Limb (tissue), 2 donors: ENCODE data around the gene JAZF1.
A peak's percentile ranks its signal among the peaks of the same experiment; 100 is the strongest.

ENCODE experiments used
- DNase-seq, 2 donors: peaks; one replicate each; pipeline ENCODE4 v3.0.0-alpha.2; 2016; ENCODE audit errors: extremely low spot score in 2 of 2

The JAZF1 gene

DNA sequence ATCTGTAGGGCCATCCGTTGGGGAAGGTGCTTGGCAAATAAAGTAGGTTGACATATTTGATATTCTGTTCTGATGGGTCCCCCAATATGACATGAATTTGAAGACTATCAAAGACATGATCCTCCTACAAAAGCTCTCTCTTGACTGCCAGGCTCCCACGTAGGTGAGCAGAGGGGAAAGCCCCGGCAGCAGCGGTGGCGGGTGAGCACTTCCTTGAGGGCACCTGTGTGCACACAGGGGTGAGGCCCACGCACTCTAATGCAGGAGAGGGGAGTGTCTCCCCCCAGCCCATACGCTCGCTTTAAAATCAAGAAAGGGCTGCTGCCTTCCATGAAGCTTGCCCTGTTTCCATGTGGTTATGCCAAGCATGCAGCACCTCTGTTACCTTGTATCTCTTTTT is 340.3 kb downstream of the JAZF1 start:
- DNase-seq: no peak

GRCh38 chr7:27839099-27839498 is 341.5 kb downstream of the JAZF1 start:
- no peak for DNase-seq

- no peak for DNase-seq
Measured at GRCh38 chr7:27836536-27836935, 344.1 kb downstream of the JAZF1 start.

DNA sequence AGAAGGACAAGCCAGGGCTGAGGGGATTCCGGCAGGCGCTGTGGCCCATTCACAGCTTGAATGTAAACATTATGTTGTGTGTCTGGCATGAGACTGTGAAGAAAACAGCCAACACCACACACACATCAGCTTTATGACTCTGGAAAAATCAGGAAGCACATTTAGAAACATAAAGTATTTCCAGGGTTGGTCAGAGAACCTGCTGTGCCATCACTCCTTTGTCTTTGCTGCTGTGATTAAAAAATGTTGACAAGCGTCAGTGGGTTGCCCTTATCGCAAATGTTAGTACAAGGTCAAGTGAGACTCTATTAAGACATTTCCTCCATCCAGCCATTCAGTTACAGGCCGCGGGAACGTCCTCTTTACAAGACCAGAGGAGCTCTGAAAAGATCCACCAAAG is 345.2 kb downstream of the JAZF1 start:
- no peak for DNase-seq

DNA sequence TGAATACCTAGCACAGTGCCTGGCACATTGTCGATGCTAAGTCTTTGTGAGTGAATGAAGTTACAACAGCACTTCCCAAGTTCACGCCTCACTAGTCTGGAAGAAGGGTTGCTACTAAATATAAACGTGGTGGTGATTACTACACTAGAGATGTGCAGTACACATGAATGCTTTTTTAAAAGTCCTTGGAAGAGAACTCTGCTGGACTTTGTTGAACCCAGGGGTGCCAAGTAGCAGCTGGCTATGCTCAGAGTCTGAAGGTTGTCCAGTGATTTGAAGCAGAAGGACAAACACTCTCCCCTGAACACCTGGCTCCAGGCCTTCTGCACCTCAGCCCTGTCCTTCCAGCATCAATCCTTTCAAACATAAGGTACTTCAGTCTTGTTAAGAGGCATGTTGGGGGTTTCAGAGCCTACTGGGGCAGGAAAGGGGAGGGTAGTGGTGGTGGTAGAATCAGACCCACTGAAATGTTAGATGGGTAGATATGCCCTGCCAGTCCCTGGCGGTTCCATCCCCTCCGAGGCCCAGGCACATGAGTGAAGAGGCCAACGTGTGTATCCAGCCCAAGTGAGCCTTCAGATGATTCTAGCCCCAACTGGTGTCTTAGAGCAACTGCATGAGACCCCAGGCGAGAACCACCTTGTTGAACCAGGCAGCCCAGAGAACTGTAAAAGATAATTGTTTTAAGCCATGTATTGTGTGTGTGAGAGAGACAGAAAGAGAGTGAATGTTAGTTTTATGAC is 346.2 kb downstream of the JAZF1 start:
- DNase-seq: no peak

- no peak for DNase-seq
Measured at GRCh38 chr7:27826357-27826756, 354.2 kb downstream of the JAZF1 start.

DNA sequence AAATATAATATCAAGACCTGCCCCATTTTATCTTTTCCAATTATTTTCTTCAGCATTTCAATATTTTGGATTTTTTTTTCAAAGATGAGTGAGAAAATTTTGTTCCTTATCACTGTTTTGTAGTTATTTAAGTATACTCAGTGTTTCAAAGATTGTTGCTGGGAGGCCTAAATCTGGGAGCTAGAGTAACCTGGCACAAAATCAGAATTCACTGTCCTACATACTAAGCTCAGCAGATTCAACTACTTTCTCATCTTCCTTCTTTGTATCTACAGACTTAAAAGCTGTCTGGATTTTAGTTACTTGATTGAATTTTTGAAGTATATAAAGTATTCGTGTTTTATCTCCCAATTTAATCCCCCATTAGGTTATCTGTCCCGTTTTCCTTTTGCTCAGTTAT is 354.7 kb downstream of the JAZF1 start:
- no peak for DNase-seq

GRCh38 chr7:27822245-27822644 is 358.4 kb downstream of the JAZF1 start:
- DNase-seq: no peak

DNA sequence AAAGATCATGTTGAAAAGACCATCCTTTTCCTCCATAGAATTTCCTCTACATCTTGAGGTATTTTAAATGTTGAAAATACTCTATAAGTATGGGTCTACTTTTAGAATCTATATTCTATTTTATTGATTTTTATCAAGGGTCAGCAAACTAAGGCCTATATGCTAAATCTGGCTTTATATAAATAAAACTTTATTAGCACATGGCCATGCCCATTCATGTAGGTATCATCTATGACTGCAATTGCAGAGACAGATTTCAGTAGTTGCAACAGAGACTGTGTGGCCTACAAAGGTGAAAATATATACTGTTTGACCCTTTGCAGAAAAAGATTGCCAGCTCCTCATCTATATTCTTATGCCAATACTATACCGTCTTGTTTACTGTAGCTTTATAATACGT is 367.9 kb downstream of the JAZF1 start:
- no peak for DNase-seq

GRCh38 chr7:27810186-27810585 is 370.4 kb downstream of the JAZF1 start:
- DNase-seq: no peak

GRCh38 chr7:27808626-27809025 is 372.0 kb downstream of the JAZF1 start:
- no peak for DNase-seq

DNA sequence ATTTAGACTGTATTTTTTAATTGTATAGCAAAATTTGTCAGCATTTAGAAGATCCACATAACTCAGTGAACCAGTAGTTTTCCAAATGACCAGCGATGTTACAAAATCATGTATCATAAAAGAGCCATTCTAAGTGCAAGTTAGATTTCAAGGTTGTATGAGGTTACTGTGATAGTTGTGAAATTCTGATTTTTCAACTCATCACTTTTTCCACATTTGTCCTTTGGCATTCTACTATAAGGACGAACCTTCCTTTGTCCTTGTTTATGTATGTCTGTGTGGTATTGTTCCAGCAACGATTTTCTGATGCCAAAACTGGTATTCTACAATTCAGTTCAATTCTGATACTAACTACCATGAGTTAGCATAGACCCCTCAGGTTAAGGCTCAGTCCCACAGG is 376.5 kb downstream of the JAZF1 start:
- no peak for DNase-seq

GRCh38 chr7:27802999-27803398 is 377.6 kb downstream of the JAZF1 start:
- no peak for DNase-seq

DNA sequence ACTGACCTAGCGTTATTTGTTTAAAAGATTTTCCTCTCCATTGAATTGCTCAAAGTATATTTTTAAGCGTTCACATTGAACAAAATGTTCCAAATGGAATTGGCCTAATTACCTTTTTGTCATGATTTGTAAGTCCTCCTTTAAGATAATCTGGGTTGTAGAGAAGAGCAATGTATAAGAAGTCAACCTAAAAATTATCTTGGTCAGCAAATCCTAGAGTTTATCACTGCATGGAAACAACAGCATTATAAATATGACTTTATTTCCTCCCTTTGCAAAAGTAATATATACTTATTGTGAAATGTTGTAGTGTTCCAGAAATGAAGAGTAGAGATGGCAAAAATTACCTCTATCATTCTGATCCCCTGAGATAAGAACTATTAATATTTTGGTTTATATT is 381.4 kb downstream of the JAZF1 start:
- no peak for DNase-seq

DNA sequence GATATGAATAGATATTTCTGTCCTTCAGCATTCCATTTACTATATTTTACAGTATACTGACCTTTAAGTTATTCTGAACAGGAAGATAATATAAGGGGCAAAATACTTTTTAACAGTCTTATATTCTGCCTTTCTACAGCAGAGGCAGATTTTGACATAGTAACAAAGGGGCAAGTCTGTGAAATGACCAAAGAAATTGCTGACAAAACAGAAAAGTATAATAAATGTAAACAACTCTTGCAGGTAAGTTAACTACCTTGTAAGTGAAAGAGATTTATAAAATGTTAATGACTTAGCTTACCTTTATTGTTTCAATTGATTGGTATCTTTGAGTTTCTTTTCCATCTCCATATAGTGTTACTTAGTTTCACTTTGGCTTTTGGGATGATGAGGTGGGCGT is 384.6 kb downstream of the JAZF1 start:
- DNase-seq: no peak

DNA sequence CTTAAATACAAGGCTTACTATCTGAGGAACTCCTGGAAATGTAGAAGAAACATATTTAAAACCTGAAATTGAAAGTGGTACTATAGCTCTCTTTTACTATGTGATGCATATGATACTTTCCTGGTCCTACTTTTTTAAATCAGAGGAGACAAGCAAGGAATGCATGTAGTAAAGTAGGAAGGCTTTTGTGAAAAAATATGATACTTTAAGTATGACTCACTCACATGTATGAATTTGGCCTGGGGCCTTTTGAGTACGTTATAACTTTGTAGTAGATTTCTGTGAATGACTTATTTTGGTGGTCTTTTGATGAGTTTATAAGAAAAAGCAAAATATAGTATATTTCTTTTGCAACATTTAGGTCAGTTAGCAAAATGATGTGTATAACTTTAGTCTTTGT is 386.8 kb downstream of the JAZF1 start:
- DNase-seq: no peak

GRCh38 chr7:27788437-27788836 is 392.2 kb downstream of the JAZF1 start:
- no peak for DNase-seq

DNA sequence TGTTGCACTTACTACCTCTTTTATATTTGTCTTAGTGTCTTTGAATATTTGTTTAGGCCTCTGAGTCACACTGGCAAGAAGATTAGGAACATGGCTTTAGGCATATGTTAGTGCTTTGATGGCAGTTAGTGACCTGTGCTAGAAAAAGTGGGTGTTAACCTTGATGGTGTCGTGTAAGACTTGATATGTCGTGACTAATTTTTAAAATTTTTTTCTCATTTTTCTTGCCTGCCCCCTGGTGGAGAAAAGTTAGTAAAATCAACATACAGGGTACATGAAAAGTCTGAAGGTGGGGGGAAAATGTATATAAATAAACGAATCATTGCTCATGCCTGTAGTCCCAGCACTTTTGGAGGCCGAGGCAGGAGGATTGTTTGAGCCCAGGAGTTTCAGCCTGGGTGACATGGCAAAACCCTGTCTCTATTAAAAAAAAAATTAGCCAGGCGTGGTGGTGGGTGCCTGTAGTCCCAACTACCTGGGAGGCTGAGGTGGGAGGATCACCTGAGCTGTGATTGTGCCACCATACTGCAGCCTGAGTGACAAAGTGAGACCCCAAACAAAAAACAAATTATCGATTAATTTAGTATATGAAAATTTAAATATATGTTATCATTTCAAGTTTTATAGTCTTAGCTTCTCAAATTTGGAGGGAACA is 396.1 kb downstream of the JAZF1 start:
- peak in 1 of 2 donors; percentile 12 for DNase-seq

DNA sequence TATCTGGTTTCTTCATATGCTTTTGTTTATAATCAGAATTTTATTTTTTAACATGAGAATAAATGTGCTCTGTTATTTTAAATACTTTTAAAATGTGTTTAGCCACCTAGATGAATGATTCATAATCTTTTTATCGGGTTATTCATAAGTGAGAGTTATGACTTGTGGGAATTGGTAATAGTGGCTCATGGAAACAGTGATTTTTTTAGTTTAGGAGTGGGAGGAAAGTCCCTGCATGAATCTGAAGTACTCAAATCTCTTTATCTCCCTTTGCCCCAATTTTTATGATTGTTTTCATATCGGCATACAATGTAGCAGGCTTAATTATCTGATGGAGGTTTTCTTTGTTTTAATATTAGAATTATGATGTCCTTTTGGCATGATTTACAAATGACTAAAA is 397.7 kb downstream of the JAZF1 start:
- DNase-seq: no peak

DNA sequence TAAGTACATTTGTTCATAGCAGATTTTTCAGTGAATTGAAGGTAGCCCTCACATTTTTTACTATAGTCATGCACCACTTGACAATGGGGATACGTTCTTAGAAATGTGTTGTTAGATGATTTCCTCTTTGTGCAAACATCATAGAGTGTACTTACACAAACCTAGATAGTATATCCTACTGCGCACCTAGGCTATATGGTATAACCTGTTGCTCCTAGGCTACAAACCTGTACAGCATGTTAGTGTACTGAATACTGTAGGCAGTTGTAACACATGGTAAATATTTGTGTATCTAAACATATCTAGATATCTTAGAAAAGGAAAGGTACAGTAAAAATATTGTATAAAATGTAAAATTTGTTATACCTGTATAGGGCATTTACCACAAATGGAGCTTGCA is 399.4 kb downstream of the JAZF1 start:
- no peak for DNase-seq
